MV-4-11 (cell line): ENCODE measurements around the gene SLC7A11.

Experiments
- DNase-seq: peaks from one replicate; lab custom pipeline; 2025; lab: John Stamatoyannopoulos, UW

SLC7A11 gene

DNA sequence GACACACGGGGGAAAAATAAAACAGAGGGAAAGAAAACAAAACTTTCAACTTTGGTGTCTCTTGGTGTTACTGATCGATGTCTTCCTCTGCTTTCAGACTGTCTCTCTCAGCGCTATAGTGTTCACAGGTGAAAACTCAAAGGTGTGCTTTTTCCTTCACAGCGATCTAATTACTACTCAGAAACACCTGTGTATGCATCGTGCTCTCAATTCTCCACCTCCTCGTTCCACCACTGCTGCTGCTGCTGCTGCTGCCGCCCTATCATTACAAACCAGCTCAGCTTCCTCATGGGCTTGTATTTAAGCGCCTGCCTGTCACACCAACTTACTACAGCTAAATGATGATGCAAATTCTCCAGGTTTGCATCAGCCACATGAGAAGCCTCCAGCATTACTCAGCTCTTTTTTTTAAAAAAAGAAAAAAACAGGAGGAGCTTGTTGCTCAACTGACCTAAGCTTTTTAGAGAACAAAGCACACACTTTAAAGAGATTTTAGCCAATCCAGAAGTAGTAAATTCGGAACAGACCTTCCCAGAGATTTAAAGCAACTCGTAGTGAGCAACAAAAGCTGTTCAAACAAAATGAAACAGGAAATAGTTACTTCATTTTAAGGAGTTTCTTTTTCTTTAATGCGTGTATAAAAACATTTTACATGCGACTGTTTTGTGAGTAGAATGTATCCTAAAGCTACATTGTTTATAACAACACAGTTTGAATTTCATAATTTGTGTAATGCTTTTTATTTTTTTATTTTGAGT, at the start of gene SLC7A11:
SLC7A11 (minus strand) TSS at position 274 of the 758 bp plus-strand sequence. CDS start 280 bp downstream, outside the sequence.
- peak; percentile 100 for DNase-seq

DNA sequence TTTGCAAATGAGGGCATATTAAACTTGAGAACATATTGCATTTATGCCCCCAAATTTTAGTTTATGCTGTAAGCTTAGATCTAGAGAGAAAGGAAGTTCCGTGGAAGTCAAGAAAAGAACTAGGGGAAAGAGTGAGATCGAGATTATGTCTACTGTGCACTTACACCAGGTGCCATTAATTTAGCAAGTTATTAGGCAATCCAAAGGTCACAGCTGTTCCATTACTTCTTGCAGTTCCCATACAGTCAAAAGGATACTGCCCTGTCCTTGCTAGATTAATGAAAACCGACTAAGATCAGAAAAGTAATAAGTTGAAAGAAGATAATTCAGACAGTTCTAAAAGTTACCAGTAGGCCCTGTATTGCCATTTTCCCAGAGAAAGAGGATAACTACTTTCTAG, 49.3 kb upstream of the SLC7A11 start:
- no peak for DNase-seq

DNA sequence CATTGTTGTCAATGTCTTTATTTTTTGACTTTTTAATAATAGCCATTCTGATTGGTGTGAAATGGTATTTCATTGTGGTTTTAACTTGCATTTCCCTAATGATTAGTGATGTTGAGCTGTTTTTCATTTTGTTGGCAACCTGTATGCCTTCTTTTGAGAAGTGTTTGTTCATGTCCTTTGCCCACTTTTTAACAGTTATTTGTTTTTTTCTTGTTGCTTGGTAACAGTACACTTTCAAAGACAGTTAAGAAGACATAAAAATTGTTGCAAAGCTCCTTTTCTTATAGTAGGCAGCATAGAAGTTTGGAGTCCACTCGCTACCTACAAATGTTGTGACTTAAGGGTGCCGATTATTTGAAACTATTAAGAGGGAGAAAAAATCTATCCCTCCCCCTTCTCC, 48.7 kb upstream of the SLC7A11 start:
- DNase-seq = no peak

DNA sequence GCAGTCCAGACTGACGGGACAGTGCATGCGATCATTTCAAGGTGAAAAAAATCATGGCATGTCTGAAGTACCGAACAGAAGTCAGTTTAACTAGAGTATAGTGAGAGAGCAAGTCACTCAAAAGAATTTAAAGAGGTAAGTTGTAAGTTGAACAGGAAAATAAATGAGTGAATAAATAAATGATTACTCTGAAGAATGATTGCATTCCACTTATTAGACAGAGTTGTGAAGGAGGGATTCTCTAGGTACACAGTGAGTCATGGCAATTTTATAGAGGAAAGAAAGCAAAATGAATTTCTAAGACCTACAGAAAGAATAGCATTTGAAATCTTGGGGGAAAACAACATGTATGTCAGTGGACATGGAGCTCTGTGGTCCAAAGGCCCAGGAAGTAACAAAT, 37.1 kb upstream of the SLC7A11 start:
- no peak for DNase-seq

DNA sequence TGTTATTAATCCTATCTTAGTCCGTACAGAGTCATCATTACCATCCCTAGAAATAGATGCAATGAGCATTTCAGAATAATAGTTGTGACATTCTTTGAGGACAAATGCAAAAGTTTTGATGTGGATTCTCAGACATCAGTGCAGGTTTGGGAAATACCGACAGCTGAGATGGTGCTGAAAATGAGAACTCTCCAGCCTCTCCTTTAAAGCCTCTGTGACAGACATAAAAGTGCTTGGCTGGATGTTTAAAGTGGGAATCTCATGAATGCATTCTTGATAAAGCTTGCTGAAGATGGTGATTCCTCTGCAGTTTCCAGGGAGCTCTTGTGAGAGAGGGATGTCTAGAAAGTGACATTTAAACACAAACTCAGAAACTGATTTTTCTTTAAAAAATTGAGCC, 35.0 kb upstream of the SLC7A11 start:
- no peak for DNase-seq

DNA sequence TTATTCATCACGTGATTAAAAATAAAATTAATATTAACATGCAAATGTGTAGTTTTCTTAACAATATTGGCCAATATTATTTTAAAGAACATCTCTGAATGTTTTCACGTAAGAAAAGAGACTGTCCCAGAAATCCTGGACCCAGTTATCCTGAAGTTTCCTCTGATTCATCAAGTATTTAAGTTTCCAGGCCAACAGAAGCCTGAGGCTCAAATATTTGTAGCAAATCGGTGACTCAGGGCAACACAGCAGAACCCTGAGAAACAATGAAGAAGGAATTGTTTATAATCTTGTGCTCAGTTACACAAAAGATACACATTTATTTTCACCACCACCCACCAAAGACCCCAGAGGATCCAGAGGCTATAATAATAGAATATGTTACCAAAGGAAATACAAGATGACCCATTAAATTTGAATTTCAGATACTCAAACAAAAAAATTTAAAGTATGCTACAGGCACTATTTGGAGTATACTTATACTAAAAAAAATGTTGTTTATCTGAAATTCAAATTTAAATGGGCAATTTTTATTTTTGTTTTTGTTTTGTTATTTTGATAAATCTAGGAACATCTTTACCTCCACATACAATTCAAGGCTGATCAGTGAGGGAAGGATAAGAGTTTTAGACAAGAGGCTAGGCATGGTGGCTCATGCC, 33.9 kb upstream of the SLC7A11 start:
- DNase-seq = no peak

DNA sequence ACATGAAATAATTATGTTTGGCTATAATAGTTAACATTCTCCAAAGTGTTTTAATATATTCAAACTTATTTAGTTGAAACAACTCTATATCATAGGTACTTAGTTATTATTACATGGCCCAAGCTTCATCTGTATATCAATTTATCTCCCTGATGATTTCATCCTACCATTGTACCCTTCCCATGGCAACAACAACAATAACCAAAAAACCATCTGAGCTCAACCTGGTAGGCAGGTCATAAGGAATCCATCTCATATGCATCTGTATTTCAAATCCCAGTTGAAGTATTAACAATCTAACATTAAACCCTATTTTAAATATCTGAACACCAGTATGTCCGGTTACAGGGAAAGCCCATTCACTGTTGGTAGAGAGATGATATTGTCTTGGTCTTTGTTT, 33.1 kb upstream of the SLC7A11 start:
- no peak for DNase-seq

DNA sequence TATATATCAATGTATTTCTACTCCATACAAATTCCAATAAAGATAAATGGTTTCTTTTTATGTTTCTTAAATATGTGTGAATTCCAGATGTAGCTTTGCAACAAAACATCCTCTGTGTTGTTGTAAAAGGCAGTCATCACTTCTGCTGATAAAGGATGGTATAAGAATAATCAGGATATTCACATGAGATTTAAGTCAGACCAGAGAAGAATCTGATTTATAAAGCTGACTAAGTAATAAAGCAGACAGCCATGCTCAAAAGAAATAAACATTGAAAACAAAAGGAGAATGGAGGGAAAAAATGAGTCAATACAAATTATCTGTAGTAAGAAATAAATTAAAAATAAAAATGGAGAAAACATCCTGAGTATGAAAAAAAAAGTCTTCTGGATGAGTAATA, 27.0 kb upstream of the SLC7A11 start:
- no peak for DNase-seq

DNA sequence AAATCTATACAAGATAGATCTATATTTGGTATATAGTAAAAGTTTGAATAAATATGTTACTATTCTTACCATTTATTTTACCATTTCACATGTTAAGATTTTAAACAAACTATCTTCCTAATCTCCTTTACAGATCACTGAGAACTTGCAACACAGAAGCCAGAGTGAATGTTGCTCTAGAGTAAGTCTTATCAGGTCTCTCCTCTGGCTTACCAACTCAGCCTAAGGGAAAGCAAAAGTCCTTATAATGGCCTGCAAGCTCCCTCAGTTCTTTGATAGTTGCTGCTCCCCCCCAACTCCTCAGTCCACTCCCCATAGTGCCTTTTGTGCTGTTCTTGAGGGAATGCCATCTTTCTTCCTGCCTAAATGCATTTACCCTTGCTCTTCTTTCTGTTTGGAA, 25.7 kb upstream of the SLC7A11 start:
- DNase-seq = no peak

DNA sequence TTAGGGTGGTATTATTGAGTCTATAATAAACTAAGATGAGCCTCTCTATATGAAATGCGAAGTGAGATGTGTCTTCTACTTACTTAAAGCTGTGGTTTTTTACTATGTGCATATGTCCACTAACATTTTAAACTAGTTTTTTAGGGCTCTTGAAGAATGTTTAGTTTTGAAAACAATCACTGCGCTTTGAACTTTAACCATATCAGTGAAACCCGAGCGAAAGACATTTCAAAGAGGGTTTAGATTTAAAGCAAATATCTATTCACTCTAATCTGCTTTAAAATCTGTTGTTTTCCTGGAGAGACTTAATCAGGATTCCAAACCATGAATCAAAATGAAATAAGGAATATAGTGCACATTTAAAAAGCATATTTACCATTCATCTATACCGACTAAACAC, 24.8 kb upstream of the SLC7A11 start:
- DNase-seq = no peak

DNA sequence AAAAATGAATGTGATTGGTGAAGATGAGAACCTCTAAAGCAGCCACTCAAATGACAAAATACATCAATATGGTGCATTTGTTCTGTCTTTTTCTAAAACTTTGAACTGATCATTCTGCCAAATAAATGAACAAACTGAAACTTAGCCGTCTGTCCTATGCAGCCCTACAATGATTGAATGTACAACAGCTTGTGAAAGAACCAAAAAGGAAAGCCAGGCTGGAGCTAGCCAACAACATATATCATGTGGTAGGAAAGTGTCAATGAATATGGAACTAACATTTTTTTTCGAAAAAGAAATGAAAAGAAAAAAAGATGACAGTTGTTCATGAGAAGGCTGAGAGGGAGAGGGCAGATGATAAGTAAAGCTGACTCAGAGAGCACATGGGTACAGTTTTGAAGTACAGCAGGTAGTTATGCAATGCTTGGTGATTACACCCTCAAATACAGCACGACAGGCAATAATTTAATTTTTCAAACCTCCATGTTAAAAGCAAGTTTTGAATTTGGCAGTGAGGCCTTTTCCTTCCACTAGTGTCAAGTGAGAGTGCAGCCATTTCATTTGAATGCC, 21.2 kb upstream of the SLC7A11 start:
- DNase-seq = peak; percentile 66

DNA sequence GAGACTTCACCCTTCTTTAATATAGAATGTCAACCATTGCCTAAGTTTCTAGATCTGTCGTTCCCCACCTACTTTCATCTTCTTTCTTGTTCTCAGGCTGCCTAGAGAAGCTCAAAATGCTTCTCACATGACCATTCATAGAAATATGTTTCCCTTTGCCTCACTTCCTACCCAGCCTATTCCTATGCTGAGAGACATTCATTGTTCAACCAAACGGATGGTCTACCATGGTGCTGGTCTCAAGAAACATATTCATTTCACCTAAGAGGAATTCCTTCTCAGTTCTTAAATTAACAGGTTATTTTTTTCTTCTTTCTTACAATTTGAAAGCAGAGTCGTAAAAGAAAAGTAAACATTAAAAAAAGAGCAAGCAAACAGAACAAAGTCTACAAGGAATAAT, 20.3 kb upstream of the SLC7A11 start:
- DNase-seq = no peak

DNA sequence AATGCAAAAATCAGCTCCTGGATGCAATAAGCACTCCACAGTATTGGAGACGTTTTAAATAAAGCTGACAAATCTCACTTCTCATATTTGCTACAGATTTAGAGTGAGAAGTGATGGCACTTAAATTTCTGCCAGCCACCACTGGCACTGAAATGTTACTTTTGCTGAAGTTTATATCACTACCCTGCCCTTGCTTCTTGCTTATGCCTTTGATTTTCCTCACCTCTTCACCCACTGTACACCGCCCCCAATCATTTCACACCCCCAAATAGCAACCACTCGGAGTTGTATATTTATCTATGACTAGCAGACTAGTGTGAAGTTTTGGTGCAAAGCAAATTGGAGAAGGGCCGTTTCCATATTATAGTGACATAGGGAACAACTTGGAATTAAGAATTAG, 19.9 kb upstream of the SLC7A11 start:
- DNase-seq = no peak

DNA sequence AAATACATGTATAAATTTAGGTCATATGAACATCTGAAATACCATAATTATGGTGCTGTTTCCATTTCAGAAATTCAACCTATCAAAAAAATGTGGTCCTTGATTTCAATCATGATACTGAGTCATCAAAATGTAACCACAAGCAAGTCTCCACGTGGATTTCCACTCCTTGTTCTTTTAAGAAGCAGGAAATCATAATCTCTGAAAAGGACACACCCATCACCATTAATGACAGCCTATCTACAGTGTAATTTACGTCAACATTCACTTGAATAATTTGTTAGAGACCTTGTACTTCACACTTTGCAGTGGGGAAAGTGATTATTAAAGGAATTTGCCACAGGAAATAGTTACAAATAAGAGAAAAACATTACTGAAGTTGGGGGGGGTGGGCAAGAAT, 17.7 kb upstream of the SLC7A11 start:
- no peak for DNase-seq

DNA sequence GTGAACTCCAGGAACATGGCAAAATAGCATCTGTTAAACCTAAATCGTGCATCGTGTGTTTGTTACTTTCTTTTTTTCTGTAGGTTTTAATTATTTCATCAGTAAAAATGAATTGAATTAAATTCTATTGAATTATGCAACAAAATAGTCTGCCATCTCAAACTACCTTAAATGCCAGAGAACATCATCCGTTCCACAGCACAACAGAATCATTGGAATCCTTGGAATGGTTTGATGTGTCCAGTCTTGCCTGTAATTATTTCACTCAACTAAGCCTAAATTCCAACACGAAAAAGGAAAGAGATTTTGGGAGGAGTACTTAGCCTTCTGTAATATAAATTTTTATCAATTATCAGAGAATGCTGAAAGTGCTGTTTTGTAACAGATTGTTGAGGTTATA, 17.1 kb upstream of the SLC7A11 start:
- no peak for DNase-seq

DNA sequence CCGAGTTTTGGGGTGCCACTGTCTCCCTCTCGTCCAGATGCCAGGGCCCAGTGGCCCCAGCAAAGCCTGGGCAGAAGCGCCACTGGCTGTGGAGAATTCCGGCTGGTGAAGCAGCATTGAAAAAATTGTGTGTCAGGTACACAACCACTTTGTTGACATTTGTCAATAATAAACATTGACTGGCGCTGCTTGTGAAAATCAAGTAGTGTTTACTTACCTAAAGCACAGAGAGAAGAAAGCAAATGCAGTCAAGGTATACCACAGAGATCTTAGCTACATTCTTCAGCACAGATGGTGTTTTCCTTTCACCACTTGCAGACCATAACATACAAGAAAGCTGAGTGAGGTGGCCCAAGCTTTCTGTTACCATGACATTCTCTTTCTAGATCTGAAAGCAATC, 14.5 kb upstream of the SLC7A11 start:
- no peak for DNase-seq

DNA sequence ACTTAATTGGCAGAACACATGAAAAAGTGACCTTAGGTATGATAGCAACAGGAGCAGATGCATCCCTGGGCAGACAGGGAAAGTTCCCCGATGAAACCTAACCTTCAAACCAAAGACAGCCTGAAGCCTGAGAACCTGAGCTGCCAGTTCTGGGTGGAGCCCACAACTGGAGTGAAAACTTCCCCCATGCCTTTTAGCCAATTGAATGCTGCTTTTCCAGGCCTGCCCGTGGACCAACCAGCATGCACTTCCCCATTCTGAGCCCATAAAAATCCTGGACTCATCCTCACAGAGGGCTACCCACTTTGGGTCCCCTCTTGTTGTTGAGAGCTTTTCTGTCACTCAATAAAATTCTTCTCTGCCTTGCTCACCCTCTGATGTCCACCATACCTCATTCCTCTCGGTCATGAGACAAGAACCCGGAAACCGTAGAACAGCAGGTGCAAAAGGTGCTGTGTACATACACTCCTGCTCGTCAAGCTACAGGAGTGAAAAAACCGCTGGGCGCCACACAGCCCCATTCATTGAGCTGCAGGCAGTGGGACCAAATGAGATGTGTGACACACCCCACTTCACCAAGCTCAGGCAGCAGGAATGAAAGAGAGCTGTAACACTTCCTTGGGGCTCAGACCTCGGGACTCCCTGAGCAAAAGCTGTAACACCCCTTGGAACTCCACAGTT, 13.9 kb upstream of the SLC7A11 start:
- no peak for DNase-seq

DNA sequence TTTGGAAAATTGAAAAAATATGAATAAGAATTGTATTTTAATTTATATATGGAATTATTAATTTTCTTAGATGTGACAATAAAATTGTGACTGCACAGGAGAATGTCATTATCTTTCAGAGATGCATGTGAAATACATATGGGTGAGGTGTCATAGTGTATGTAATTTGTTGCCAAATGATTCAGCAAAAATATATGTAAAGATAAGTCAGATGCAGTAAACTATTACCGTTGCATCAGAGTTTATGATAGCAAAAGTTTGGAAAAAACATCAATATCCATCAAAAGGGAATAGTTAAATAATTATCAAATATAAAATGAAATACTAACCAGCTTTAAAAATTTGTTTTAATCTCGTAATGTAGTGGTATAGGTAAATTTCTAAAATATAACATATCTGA, 10.4 kb upstream of the SLC7A11 start:
- no peak for DNase-seq

DNA sequence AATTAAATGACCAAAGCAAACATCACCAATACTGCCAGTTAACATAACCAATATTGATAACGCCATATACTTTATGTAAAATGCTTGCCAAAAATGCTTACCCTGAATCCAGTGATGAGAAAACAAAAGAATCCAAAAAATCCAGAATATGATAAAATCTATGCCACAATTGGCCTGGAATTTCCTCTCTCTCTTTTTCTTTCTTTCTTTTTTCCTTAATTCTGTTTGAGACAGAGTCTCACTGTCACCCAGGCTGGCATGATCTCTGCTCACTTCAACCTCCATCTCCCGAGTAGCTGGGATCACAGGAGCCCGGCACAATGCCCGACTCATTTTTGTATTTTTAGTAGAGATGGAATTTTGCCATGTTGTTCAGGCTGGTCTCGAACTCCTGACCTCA, 9.8 kb upstream of the SLC7A11 start:
- no peak for DNase-seq

DNA sequence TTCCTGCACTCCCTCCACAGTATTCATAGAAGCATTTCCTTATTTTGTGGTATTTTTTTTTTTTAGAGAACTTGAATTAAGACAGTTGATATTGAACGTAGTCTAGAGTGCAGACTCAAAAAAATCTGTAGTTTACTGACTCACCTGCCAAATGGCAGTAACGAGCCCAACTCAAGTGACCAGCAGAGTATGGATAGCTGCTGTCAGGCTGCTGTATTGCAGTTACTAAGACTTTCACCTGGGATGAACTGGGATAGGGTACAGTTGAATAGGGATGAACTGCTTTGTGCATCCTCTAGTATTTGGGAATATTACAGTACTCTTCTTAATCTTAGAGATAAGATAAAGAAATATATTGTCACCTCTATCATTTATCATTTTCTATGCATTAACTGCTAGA, 7.0 kb upstream of the SLC7A11 start:
- no peak for DNase-seq

DNA sequence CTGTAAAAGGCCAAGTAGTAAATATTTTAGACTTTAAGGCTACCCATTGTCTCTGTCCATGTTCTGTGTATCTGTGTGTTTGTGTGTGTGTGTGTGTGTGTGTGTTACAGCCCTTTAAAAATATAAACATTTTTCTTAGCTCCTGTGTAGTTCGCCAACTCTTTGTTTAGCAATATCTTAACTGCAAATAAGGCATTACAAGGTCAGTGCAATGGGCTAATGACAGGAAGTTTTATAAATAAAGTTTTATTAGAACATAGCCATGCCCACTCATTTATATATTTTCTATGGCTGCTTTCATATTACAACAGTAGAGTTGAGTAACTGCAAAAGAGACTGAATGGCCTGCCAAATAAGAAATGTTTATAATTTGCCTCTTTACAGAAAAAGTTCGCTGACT, 5.9 kb upstream of the SLC7A11 start:
- DNase-seq = no peak

DNA sequence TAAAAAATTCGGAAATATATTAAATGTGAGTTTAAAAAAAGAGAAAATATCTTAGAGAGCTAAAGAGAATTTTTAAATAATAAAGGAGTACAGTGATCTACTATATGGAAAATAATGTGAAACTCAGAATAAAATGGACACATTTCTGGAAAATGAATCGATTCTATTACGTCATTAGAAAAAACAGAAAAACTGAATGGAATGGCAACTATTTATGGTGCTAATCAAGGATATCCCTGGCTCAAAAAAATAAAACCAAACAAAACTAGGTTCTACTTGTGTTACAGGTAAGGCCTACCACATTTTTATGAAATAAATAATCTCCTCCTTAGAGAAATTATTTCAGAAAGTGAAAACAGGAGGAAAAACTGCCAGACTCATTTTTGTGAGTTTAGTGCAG, 5.5 kb upstream of the SLC7A11 start:
- DNase-seq = no peak

DNA sequence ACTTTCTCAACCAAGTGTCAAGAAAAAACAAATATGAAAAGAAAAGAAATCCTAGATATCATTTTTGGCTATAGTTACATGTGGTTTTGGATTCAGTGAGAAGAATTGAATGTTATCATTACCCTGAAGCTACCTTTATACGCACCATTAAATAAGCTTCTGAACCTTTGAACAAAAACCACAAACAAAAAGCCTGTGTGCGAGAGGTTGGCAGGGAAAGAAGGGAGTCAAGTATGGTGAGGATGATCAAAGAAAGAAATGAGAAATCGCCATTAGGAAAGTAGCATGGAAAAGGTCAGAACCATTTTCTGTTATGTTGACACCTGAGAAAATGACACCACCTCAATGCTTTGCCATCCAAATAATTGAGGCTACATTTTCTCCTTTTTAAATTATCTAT, 1.2 kb upstream of the SLC7A11 start:
- no peak for DNase-seq
